Gastrocnemius medialis (tissue), 4 donors: ENCODE measurements around the gene CFHR2. TPM values are rescaled to one million over a fixed set of nuclear protein-coding genes. Genes with fewer than 3 reads are reported as not detected.
"Not testable (repeated sequence)": the region's sequence is repeated elsewhere in the genome, so short reads cannot be mapped to it uniquely, and the experiment has no call there.

Source experiments
- ATAC-seq, 2 donors: fragments of 150-250 bp; one replicate each; pipeline ENCODE4 v1.9.1; 2016
- DNase-seq, 2 donors: peaks; one replicate each; pipeline ENCODE4 v3.0.0-alpha.2; 2019
- H3K27ac ChIP-seq, 4 donors: fragments of 200-600 bp; sonication (generic); 1 replicate in 1 of 4; 2 replicates in 3 of 4; pipeline ENCODE4 v1.5.1; 2016 to 2018; ENCODE audit warnings: mild to moderate bottlenecking in 2 of 4, moderate library complexity in 1 of 4
- H3K27me3 ChIP-seq, 3 donors: fragments of 200-600 bp; sonication (generic) in 2 of 3; 1 replicate in 1 of 3; 2 replicates in 2 of 3; pipeline versions ENCODE4 v1.5.1 to v1.6.0; 2016 to 2019; ENCODE audit warnings: mild to moderate bottlenecking in 1 of 3, moderate library complexity in 1 of 3
- H3K36me3 ChIP-seq, 2 donors: fragments of 200-600 bp; sonication (generic) in 1 of 2; one replicate each; pipeline ENCODE4 v1.5.1; 2017 to 2018
- H3K4me1 ChIP-seq, 2 donors: fragments of 200-600 bp; sonication (generic) in 1 of 2; one replicate each; pipeline ENCODE4 v1.5.1; 2016 to 2017; ENCODE audit warnings: mild to moderate bottlenecking in 2 of 2
- H3K4me3 ChIP-seq, 4 donors: fragments of 200-600 bp; sonication (generic) in 3 of 4; 1 replicate in 1 of 4; 2 replicates in 3 of 4; pipeline ENCODE4 v1.5.1; 2016 to 2019; ENCODE audit warnings: mild to moderate bottlenecking in 2 of 4
- H3K9me3 ChIP-seq, 3 donors: fragments of 200-600 bp; sonication (generic) in 2 of 3; 1 replicate in 1 of 3; 2 replicates in 2 of 3; pipeline ENCODE4 v1.5.1; 2016 to 2019
- CTCF ChIP-seq, 5 experiments: fragments of 450-650 bp in 3 of 5; fragments of 200-600 bp in 2 of 5; sonication (generic) in 2 of 5; IDR thresholded peaks in 4 of 5; conservative IDR thresholded peaks in 1 of 5; 1 replicate in 4 of 5; 2 replicates in 1 of 5; pipeline ENCODE4 v1.5.1; 2016 to 2019; ENCODE audit warnings: antibody characterized with exemption in 5 of 5, mild to moderate bottlenecking in 3 of 5, moderate library complexity in 3 of 5
- POLR2A ChIP-seq, 2 donors: fragments of 450-650 bp; IDR thresholded peaks; one replicate each; pipeline ENCODE4 v1.6.1; 2017; ENCODE audit warnings: antibody characterized with exemption in 2 of 2, mild to moderate bottlenecking in 2 of 2, moderate library complexity in 2 of 2
- in situ Hi-C, 4 donors: fragments of 200-750 bp; cut with MboI; loops; one replicate each; pipeline versions ENCODE4 v1.15.0 to v1.8.0; 2017; ENCODE audit warnings: low sequenced_read_pairs in 4 of 4
- intact Hi-C: fragments of 100-400 bp; cut with DNase I; formaldehyde crosslinking; loops from one replicate; pipeline ENCODE4 v1.15.1; 2023; ENCODE audit warnings: low total_unique reads
- total RNA-seq, 4 donors: library from RNA; depleted of rRNA; stranded (reverse); fragments of >200 nt; gene quantifications; one replicate each; pipeline versions ENCODE4 v1.1.0 to v1.2.3, GENCODE V29; 2016

The CFHR2 gene
- total RNA-seq = under 1 TPM in 2 of 4 donors, not detected in 2; 0.59 to 0.69 TPM

GRCh38 chr1:196943568-196943967, at the start of gene CFHR2:
Gene CFHR2 (plus strand): TSS chr1:196943738. CDS start chr1:196943881, 143 bp downstream.
- H3K9me3 ChIP-seq, H3K27me3 ChIP-seq, H3K4me3 ChIP-seq, H3K36me3 ChIP-seq, intact Hi-C loops, in situ Hi-C loops, DNase-seq, H3K27ac ChIP-seq, H3K4me1 ChIP-seq, ATAC-seq: not testable (repeated sequence)

GRCh38 chr1:196896355-196896754, 47.2 kb upstream of the CFHR2 start:
- intact Hi-C loops (no loop called here), in situ Hi-C loops (no loop called here)
- ATAC-seq = no peak
- Histone ChIP-seq H3K36me3 (no peaks in the 10 kb centered on the region), H3K4me1 (no peaks in the 10 kb centered on the region), H3K27me3 (no peaks in the 10 kb centered on the region), H3K4me3 (no peak overlapping the region), H3K27ac (no peak overlapping the region), H3K9me3 (no peaks in the 10 kb centered on the region)
- TF ChIP-seq CTCF (IDR thresholded peaks at IDR 0.05 in 4 of 5, conservative IDR thresholded peaks at IDR 0.05 in 1 of 5) (no peak), POLR2A (IDR thresholded peaks at IDR 0.05) (no peak)
- DNase-seq = no peak

- DNase-seq (no peak), ATAC-seq (no peak)
- Histone ChIP-seq H3K27ac (no peak overlapping the region), H3K4me1 (no peaks in the 10 kb centered on the region), H3K9me3 (no peaks in the 10 kb centered on the region), H3K27me3 (no peaks in the 10 kb centered on the region), H3K36me3 (no peaks in the 10 kb centered on the region), H3K4me3 (no peak overlapping the region)
- no peak for TF ChIP-seq POLR2A (IDR thresholded peaks at IDR 0.05)
- no peak for TF ChIP-seq CTCF (IDR thresholded peaks at IDR 0.05 in 4 of 5, conservative IDR thresholded peaks at IDR 0.05 in 1 of 5)
- in situ Hi-C loops (no loop called here), intact Hi-C loops (no loop called here)
Observed at GRCh38 chr1:196897158-196897828, 46.2 kb upstream of the CFHR2 start.

GRCh38 chr1:196902344-196902743, 41.2 kb upstream of the CFHR2 start:
- H3K27me3 ChIP-seq = no peaks in the 10 kb centered on the region
- TF ChIP-seq CTCF (IDR thresholded peaks at IDR 0.05 in 4 of 5, conservative IDR thresholded peaks at IDR 0.05 in 1 of 5) = no peak
- no peak for TF ChIP-seq POLR2A (IDR thresholded peaks at IDR 0.05)
- in situ Hi-C loops = no loop called here
- intact Hi-C loops = no loop called here
- DNase-seq (no peak), ATAC-seq (no peak)
- H3K36me3 ChIP-seq = no peaks in the 10 kb centered on the region
- no peaks in the 10 kb centered on the region for H3K4me1 ChIP-seq
- no peak overlapping the region for H3K27ac ChIP-seq
- no peaks in the 10 kb centered on the region for H3K9me3 ChIP-seq
- H3K4me3 ChIP-seq = no peak overlapping the region

- no peaks in the 10 kb centered on the region for H3K36me3 ChIP-seq
- intact Hi-C loops = no loop called here
- ATAC-seq (no peak), DNase-seq (no peak)
- no peaks in the 10 kb centered on the region for H3K4me1 ChIP-seq
- H3K4me3 ChIP-seq = no peak overlapping the region
- H3K9me3 ChIP-seq = no peaks in the 10 kb centered on the region
- in situ Hi-C loops = no loop called here
- H3K27ac ChIP-seq = no peak overlapping the region
- no peak for TF ChIP-seq POLR2A (IDR thresholded peaks at IDR 0.05)
- no peak for TF ChIP-seq CTCF (IDR thresholded peaks at IDR 0.05 in 4 of 5, conservative IDR thresholded peaks at IDR 0.05 in 1 of 5)
- no peaks in the 10 kb centered on the region for H3K27me3 ChIP-seq
Observed at GRCh38 chr1:196910215-196910614, 33.3 kb upstream of the CFHR2 start.

- DNase-seq = not testable (repeated sequence)
Observed at GRCh38 chr1:196912283-196912682, 31.3 kb upstream of the CFHR2 start.

GRCh38 chr1:196926839-196927238, 16.7 kb upstream of the CFHR2 start:
- ATAC-seq, H3K27me3 ChIP-seq, H3K9me3 ChIP-seq, H3K36me3 ChIP-seq, in situ Hi-C loops, intact Hi-C loops, H3K4me1 ChIP-seq, DNase-seq, H3K4me3 ChIP-seq, H3K27ac ChIP-seq: not testable (repeated sequence)

More at GRCh38 chr1:196912283-196912682, 31.3 kb upstream of the CFHR2 start:
- H3K9me3 ChIP-seq, H3K27ac ChIP-seq, H3K4me1 ChIP-seq, H3K36me3 ChIP-seq, H3K4me3 ChIP-seq, H3K27me3 ChIP-seq, intact Hi-C loops, in situ Hi-C loops, ATAC-seq: not testable (repeated sequence)

GRCh38 chr1:196932853-196933252, 10.7 kb upstream of the CFHR2 start:
- in situ Hi-C loops, DNase-seq, ATAC-seq, H3K36me3 ChIP-seq, H3K27ac ChIP-seq, H3K9me3 ChIP-seq, H3K4me3 ChIP-seq, H3K4me1 ChIP-seq, intact Hi-C loops, H3K27me3 ChIP-seq: not testable (repeated sequence)
